Measurements from ENCODE around the gene MT1M.

The MT1M gene

GRCh38 chr16:56634715-56635440 is 2.4 kb downstream of the MT1M start:
- TF ChIP-seq CTCF (IDR thresholded peaks at IDR 0.05; ENCODE audit: control insufficient read depth, extremely low read depth, insufficient read depth) = no peak
- no peak for DNase-seq (ENCODE audit: low read depth)
- no peak overlapping the region for H3K4me3 ChIP-seq (ENCODE audit: low read depth, low read length)

- TF ChIP-seq CTCF (IDR thresholded peaks at IDR 0.05; ENCODE audit: control insufficient read depth, extremely low read depth, insufficient read depth) = no peak
- no peak overlapping the region for H3K4me3 ChIP-seq (ENCODE audit: low read depth, low read length)
- DNase-seq (ENCODE audit: low read depth) = no peak
These were observed 3.0 kb downstream of the MT1M start for GRCh38 chr16:56635441-56635967.

GRCh38 chr16:56636616-56637413 is 4.4 kb downstream of the MT1M start:
- DNase-seq (ENCODE audit: low read depth) = no peak
- no peak for TF ChIP-seq CTCF (IDR thresholded peaks at IDR 0.05; ENCODE audit: control insufficient read depth, extremely low read depth, insufficient read depth)

GRCh38 chr16:56637814-56638750 is 5.6 kb downstream of the MT1M start, which contains the start of gene MT1A:
TSS of gene MT1A (plus strand) at chr16:56638666. CDS start at chr16:56638739, 73 bp downstream.
- H3K4me3 ChIP-seq (ENCODE audit: low read depth, low read length) = no peak within 1 kb of the TSS
- no peak for DNase-seq (ENCODE audit: low read depth)
- TF ChIP-seq CTCF (IDR thresholded peaks at IDR 0.05; ENCODE audit: control insufficient read depth, extremely low read depth, insufficient read depth) = no peak

More at GRCh38 chr16:56636616-56637413, 4.4 kb downstream of the MT1M start:
- no peak overlapping the region for H3K4me3 ChIP-seq (ENCODE audit: low read depth, low read length)

GRCh38 chr16:56639045-56639444 is 6.6 kb downstream of the MT1M start:
- TF ChIP-seq CTCF (IDR thresholded peaks at IDR 0.05; ENCODE audit: control insufficient read depth, extremely low read depth, insufficient read depth) = no peak
- no peak overlapping the region for H3K4me3 ChIP-seq (ENCODE audit: low read depth, low read length)
- DNase-seq (ENCODE audit: low read depth) = peak; percentile 42

GRCh38 chr16:56640076-56640475 is 7.6 kb downstream of the MT1M start:
- no peak for DNase-seq (ENCODE audit: low read depth)
- no peak for TF ChIP-seq CTCF (IDR thresholded peaks at IDR 0.05; ENCODE audit: control insufficient read depth, extremely low read depth, insufficient read depth)
- no peak overlapping the region for H3K4me3 ChIP-seq (ENCODE audit: low read depth, low read length)
